Left kidney (tissue), 2 donors: Measurements from ENCODE around the gene RUBCN. TPM values are rescaled to one million over a fixed set of nuclear protein-coding genes. Genes with fewer than 3 reads are reported as not detected.
"Not testable (repeated sequence)": the region's sequence is repeated elsewhere in the genome, so short reads cannot be mapped to it uniquely, and the experiment has no call there.

Source experiments
- DNase-seq: peaks from one replicate; pipeline ENCODE4 v3.0.0-alpha.2; 2013
- polyA plus RNA-seq: library from polyadenylated mRNA; unstranded; fragments of 120-200 nt; gene quantifications from one replicate; pipeline ENCODE4 v1.2.1, GENCODE V29; 2013; ENCODE audit not compliant: insufficient read length

Gene RUBCN
- polyA plus RNA-seq, 1 donor = 16.5 TPM

GRCh38 chr3:197686899-197687298, 49.8 kb downstream of the RUBCN start:
- no peak for DNase-seq

GRCh38 chr3:197685546-197685945, 51.2 kb downstream of the RUBCN start:
- DNase-seq = no peak

GRCh38 chr3:197683191-197683590, 53.5 kb downstream of the RUBCN start:
- DNase-seq = no peak

DNA sequence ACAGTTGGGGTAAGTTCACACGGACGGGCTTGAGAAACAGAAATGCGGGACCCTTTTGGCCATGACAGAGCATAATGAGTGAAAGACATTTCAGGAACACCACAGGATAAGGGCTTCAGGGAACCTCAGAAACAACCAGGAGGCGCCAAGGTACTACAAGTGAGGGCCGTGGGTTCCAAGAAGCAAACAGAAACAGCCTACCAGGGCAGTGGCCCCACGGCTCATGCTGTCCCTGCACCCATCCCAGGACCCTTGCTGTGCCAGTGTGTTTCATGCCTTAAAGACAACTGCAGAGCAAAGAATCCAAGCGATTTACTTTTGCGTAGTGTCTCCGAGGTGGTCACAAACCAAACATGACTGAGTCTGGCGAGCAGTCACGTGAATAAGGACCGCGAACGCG, 54.0 kb downstream of the RUBCN start:
- DNase-seq = no peak

DNA sequence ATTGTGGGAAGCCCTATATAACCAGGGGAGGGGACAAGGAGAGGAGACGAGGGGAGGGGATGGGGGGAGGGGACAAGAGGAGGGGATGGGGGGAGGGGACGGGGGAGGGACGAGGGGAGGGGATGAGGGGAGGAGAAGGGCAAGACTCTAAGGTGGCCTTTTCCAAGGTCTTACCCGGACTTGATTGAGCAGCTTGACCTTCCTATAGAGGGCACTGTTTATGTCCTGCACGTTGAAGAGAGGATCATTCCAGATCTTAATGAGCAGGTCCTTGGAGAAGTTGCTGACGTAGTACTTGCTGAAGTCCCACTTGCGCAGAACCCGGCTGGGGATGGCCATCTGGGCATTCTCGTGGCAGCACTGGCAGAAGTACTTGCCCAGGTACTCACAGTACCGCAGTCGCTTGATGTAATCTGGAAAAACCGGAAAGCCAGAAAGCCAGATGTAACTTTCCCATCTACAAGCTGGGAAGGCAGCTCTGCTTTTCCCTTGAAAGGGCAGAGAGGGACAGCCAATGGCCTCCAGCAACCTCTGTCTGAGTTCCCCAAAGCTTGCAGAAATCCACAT, 55.7 kb downstream of the RUBCN start:
- DNase-seq = no peak

GRCh38 chr3:197675951-197676350, 60.8 kb downstream of the RUBCN start:
- DNase-seq = no peak

DNA sequence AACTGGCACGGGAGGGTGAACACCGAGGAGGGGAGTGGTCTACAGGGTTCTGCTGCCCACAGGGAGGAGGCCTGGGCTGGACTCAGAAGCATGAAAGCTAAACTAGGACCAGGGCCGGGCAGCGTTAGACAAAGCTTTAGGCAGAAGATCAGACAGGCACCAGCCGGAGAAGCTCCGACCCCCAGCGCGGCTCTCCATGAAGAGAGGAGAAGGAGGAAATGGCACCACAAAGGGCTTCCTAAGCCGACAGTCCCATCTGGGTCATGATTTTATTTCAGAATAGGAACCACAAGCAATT, 61.2 kb downstream of the RUBCN start:
- DNase-seq = no peak

GRCh38 chr3:197674741-197675562, 61.8 kb downstream of the RUBCN start:
- DNase-seq = no peak

DNA sequence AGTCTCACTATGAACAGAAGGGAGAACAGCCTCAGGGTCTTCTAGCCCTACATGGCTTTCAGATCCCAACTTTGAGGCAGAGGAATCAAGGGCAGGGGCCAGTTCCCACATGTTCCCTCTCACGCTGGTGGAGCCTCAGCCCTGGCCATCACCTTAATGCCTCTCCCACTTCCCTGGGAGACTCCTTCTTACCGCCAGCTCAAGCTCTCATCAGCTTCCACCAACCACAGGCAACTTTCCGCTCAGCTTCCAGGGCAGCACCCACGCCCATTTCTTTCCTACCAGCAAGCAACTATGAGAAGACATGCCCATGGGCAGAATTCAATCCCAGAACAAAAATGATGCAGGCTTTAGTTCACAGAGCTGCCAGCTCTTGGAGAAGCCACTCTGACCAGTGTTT, 63.5 kb downstream of the RUBCN start:
- no peak for DNase-seq

DNA sequence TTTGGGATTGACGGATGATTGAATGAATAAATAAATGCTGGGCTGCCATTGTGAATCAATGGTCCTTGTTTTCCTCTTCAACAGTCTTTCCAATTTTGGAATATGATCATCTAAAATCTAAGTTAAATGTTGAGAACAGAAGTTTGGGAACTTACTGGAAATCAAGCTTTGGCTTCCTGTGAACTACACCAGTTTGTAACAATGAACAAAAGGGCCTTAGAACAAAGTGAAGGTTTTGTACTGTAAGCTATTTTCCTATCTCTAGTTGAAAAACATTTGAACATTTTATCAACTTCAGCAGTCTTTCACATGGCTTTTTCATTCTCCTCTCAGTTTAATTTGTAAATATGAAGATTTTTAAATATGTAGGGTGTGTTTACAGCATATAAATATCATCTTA, 66.3 kb downstream of the RUBCN start:
- no peak for DNase-seq

DNA sequence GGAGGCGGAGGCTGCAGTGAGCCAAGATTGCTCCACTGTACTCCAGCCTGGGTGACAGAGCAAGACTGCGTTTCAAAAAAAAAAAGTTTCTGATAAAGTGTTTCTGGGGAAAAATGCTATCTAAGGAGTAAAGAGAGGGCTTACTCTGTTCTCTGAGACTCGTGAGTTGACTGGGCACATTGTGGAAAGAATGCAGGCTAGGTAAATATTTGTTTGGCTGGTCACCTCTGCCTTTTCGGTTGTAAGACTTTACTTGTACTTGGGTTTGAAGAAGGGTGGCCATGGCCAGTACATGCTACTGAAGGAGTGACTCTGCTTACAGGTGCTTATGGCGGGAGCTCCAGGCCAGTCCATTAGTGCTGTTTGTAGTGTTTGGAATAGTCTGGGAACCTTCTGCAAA, 68.7 kb downstream of the RUBCN start:
- no peak for DNase-seq

DNA sequence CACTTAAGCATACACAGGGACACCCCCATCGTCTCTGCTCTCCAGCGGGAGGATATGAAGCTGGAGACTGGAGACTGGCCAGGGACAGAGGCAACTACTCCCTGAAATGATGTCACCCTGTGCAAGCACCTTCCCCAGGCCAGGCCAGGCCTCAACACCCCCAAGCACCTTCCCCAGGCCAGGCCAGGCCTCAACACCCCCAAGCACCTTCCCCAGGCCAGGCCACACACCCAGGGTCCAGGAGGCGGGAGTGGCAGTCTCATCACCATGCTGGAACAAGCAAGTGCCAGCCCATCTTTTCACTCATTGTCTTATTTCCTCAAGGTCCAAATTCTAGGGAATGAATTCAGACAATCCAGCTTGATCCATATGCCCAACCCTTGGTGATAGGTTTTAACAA, 69.4 kb downstream of the RUBCN start:
- not testable (repeated sequence) for DNase-seq

GRCh38 chr3:197666221-197666842, 70.4 kb downstream of the RUBCN start:
- not testable (repeated sequence) for DNase-seq

DNA sequence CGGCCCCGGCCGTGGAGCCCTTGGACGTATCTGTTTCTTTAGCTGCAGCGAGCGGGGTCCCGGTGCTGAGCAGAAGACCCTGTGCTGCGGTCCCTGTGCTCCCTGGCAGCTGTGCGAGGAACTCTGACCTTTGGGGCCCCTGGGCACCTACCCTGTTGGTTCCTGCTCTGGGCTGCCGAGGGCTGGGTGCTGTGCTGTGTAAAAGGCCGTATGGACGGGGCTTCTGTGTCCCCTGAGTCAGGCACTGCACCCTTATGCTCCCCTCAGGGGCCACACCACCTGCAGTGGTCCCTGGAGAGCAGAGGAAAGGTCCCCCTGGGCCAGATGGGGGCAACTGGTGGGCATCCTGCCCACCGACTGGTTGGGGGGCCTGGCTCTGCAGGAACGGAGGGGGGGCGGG, 71.2 kb downstream of the RUBCN start:
- not testable (repeated sequence) for DNase-seq

DNA sequence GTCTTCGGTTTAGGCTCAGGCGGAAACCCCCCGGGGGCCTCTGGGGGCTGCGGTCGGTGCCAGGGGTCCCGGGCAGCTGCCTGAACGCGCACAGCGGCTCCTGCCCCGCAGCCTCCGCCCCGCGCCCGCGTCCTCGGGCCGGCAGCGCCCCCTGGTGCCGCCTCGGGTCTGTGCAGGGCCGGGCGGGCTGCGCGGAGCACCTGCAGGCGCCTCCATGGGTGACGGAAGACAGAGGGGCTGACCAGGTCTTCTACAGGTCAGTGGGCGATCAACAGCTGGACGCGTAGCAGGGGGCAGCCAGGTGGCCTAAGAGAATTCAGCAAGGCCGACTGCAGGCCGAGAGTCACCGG, 71.6 kb downstream of the RUBCN start:
- not testable (repeated sequence) for DNase-seq

DNA sequence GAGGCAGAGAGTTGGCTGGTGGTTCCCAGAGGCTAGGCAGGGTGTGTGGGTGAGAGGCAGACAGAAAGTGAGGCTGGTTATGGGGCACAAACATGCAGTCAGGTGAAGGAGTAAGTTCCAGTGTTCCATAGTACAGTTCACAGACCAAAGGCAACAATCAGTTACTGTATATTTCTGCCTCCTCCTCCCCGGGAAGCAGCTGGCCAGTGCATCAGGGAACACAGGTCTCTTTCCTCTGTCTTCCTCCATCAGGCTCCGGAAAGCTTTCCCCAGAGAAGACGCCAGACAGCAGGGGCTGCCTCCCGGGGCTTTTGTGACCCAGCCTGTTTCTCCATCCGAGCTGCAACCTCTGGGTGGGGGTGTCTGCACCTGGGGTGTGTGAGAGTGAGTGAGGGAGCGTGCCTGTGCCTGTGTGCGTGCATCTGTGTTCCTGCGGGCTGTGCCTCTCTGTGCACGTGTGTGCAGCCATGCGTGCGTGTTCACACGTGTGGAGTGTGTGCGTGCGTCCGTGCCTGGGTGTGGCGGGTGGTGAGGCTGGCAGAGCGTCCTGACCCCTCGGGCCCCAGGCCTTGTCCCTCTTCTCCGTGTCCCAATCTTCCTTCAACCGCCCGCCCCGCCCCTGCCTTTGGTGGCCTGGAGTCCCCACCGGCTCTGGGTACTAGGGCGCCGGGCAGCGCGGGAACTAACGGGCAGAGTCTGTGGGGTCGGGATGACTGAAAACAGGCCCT, 72.1 kb downstream of the RUBCN start:
- DNase-seq = not testable (repeated sequence)

- not testable (repeated sequence) for DNase-seq
Observed at GRCh38 chr3:197663367-197664140, 73.2 kb downstream of the RUBCN start.

GRCh38 chr3:197662352-197662751, 74.4 kb downstream of the RUBCN start:
- not testable (repeated sequence) for DNase-seq

- DNase-seq = not testable (repeated sequence)
Observed at GRCh38 chr3:197661874-197662273, 74.8 kb downstream of the RUBCN start.

- DNase-seq = not testable (repeated sequence)
Observed at GRCh38 chr3:197661234-197661834, 75.4 kb downstream of the RUBCN start.

- not testable (repeated sequence) for DNase-seq
Observed at GRCh38 chr3:197659701-197660100, 77.0 kb downstream of the RUBCN start.

GRCh38 chr3:197659144-197659543, 77.6 kb downstream of the RUBCN start:
- DNase-seq = not testable (repeated sequence)
